IMR-90 (cell line): ENCODE data around the gene OSBPL2. TPM values are rescaled to one million over a fixed set of nuclear protein-coding genes. Genes with fewer than 3 reads are reported as not detected.

ENCODE experiments used
- ATAC-seq: fragments of 200-7000 bp; cut with Tn5 transposase; 2 replicates; pipeline ENCODE4 v1.9.1; 2020; ENCODE audit warnings: low read depth, mild to moderate bottlenecking, moderate library complexity
- BruUV-seq: library from RNA; stranded (reverse); fragments of 400-500 nt; replicated peaks from 2 replicates; lab custom pipeline; 2021; lab: Mats Ljungman, UMichigan
- CTCF ChIA-PET: fragments of 300-600 bp; formaldehyde crosslinking; extraction: SDS; loops from one replicate; lab custom pipeline; 2021; ENCODE audit warnings: antibody characterized with exemption; lab: Yijun Ruan, JAX
- POLR2A ChIA-PET: fragments of 300-600 bp; sonication (Branson Sonifier 250); formaldehyde crosslinking; loops from one replicate; lab custom pipeline; 2022; ENCODE audit warnings: antibody characterized with exemption; ENCODE audit not compliant: unreplicated experiment; lab: Charles Lee
- DNase-seq: peaks from one replicate; pipeline ENCODE4 v3.0.0; 2013
- H2AFZ ChIP-seq: replicated peaks from 2 replicates; pipeline ENCODE3; 2013; ENCODE audit warnings: low read length, mild to moderate bottlenecking; ENCODE audit not compliant: poor library complexity
- H2AK5ac ChIP-seq: 2 replicates; pipeline ENCODE4 v1.6.1; 2013; ENCODE audit warnings: low read depth, low read length, inconsistent platforms
- H2AK9ac ChIP-seq: replicated peaks from 2 replicates; pipeline ENCODE3; 2013; ENCODE audit warnings: mild to moderate bottlenecking, low read depth, low read length, moderate library complexity; ENCODE audit not compliant: poor library complexity
- H2BK120ac ChIP-seq: 2 replicates; pipeline ENCODE4 v1.6.1; 2013; ENCODE audit warnings: low read depth, low read length, inconsistent platforms
- H2BK15ac ChIP-seq: 3 replicates; pipeline ENCODE4 v1.6.1; 2013; ENCODE audit warnings: low read depth, low read length, inconsistent platforms
- H2BK20ac ChIP-seq: 2 replicates; pipeline ENCODE4 v1.6.1; 2013; ENCODE audit warnings: low read depth, mild to moderate bottlenecking, inconsistent platforms, low read length, moderate library complexity
- H2BK5ac ChIP-seq: 2 replicates; pipeline ENCODE4 v1.6.1; 2013; ENCODE audit warnings: mild to moderate bottlenecking, low read depth, low read length, inconsistent platforms; ENCODE audit not compliant: poor library complexity, severe bottlenecking
- H3K14ac ChIP-seq: replicated peaks from 2 replicates; pipeline ENCODE4 v1.6.1; 2013; ENCODE audit warnings: low read depth, low read length, inconsistent platforms
- H3K18ac ChIP-seq: 2 replicates; pipeline ENCODE4 v1.6.1; 2013; ENCODE audit warnings: low read depth, low read length, control low read depth
- H3K23ac ChIP-seq: 2 replicates; pipeline ENCODE4 v1.6.1; 2013; ENCODE audit warnings: low read depth, low read length, inconsistent platforms
- H3K27ac ChIP-seq: 2 replicates; pipeline ENCODE4 v1.5.1; 2013; ENCODE audit warnings: mild to moderate bottlenecking, control low read depth, low read length; ENCODE audit not compliant: insufficient read depth
- H3K27me3 ChIP-seq: 2 replicates; pipeline ENCODE4 v1.6.1; 2013; ENCODE audit warnings: low read length; ENCODE audit not compliant: control insufficient read depth, insufficient read depth
- H3K36me3 ChIP-seq: 2 replicates; pipeline ENCODE4 v1.6.1; 2013; ENCODE audit warnings: low read length, mixed read lengths; ENCODE audit not compliant: control insufficient read depth, insufficient read depth
- H3K4ac ChIP-seq: 2 replicates; pipeline ENCODE4 v1.6.1; 2013; ENCODE audit warnings: low read depth, low read length, inconsistent platforms
- H3K4me1 ChIP-seq: 2 replicates; pipeline ENCODE4 v1.6.1; 2013; ENCODE audit warnings: low read length, mixed read lengths; ENCODE audit not compliant: control insufficient read depth, insufficient read depth
- H3K4me2 ChIP-seq: 2 replicates; pipeline ENCODE4 v1.6.1; 2013; ENCODE audit warnings: low read depth, mild to moderate bottlenecking, control low read depth, low read length, moderate library complexity
- H3K4me3 ChIP-seq: 2 replicates; pipeline ENCODE4 v1.5.1; 2013; ENCODE audit warnings: low read depth, mild to moderate bottlenecking, control low read depth, low read length, moderate library complexity; ENCODE audit not compliant: insufficient read depth
- H3K56ac ChIP-seq: 2 replicates; pipeline ENCODE4 v1.6.1; 2013; ENCODE audit warnings: low read length, inconsistent platforms; ENCODE audit not compliant: insufficient read depth; ENCODE audit errors: extremely low read depth
- H3K79me1 ChIP-seq, 2 experiments: 2 replicates each; pipeline ENCODE4 v1.6.1; 2013; ENCODE audit warnings: low read length in 2 of 2, inconsistent platforms in 1 of 2, low read depth in 1 of 2
- H3K9ac ChIP-seq: 2 replicates; pipeline ENCODE4 v1.6.1; 2013; ENCODE audit warnings: low read depth, low read length, control low read depth
- H3K9me1 ChIP-seq: 2 replicates; pipeline ENCODE4 v1.6.1; 2013; ENCODE audit warnings: low read length, inconsistent platforms; ENCODE audit not compliant: insufficient read depth
- H3K9me3 ChIP-seq: 2 replicates; pipeline ENCODE4 v1.6.1; 2013; ENCODE audit warnings: low read length; ENCODE audit not compliant: control insufficient read depth, insufficient read depth
- H4K20me1 ChIP-seq: 2 replicates; pipeline ENCODE4 v1.6.1; 2013; ENCODE audit warnings: low read length, inconsistent platforms; ENCODE audit not compliant: insufficient read depth
- H4K5ac ChIP-seq: 2 replicates; pipeline ENCODE4 v1.6.1; 2013; ENCODE audit warnings: mild to moderate bottlenecking, low read depth, low read length, control low read depth
- H4K8ac ChIP-seq, 2 experiments: 2 replicates each; pipeline ENCODE4 v1.6.1; 2013; ENCODE audit warnings: low read depth in 2 of 2, low read length in 2 of 2, control low read depth in 1 of 2, inconsistent platforms in 1 of 2
- H4K91ac ChIP-seq: 2 replicates; pipeline ENCODE4 v1.6.1; 2013; ENCODE audit warnings: low read depth, low read length, inconsistent platforms; ENCODE audit not compliant: insufficient read depth
- BHLHE40 ChIP-seq: fragments of 150-350 bp; IDR thresholded peaks from 2 replicates; pipeline ENCODE4 v1.6.1; 2016; ENCODE audit warnings: mild to moderate bottlenecking, low read depth, low read length
- CEBPB ChIP-seq: IDR thresholded peaks from 2 replicates; pipeline ENCODE4 v1.6.1; 2012; ENCODE audit warnings: low read depth, low read length, improper control_type of control experiment
- CHD1 ChIP-seq: IDR thresholded peaks from 2 replicates; pipeline ENCODE4 v1.6.1; 2012; ENCODE audit warnings: low read depth, low read length, improper control_type of control experiment
- CTCF ChIP-seq: conservative IDR thresholded peaks from 2 replicates; pipeline ENCODE4 v1.5.1; 2012; ENCODE audit warnings: mild to moderate bottlenecking, low read depth, low read length, improper control_type of control experiment
- FOS ChIP-seq: fragments of 150-350 bp; IDR thresholded peaks from 2 replicates; pipeline ENCODE4 v1.6.1; 2016; ENCODE audit warnings: low read depth, low read length
- MAFK ChIP-seq: IDR thresholded peaks from 2 replicates; pipeline ENCODE4 v1.6.1; 2012; ENCODE audit warnings: low read depth, low read length, improper control_type of control experiment
- MAZ ChIP-seq: IDR thresholded peaks from 2 replicates; pipeline ENCODE4 v1.6.1; 2012; ENCODE audit warnings: low read depth, mild to moderate bottlenecking, low read length, improper control_type of control experiment, moderate library complexity, borderline replicate concordance
- MXI1 ChIP-seq: IDR thresholded peaks from 2 replicates; pipeline ENCODE4 v1.6.1; 2012; ENCODE audit warnings: low read depth, mild to moderate bottlenecking, low read length, moderate library complexity, borderline replicate concordance
- NFE2L2 ChIP-seq: fragments of 150-350 bp; IDR thresholded peaks from 2 replicates; pipeline ENCODE4 v1.6.1; 2016; ENCODE audit warnings: low read depth, mild to moderate bottlenecking, low read length
- POLR2A ChIP-seq: IDR thresholded peaks from 2 replicates; pipeline ENCODE4 v1.6.1; 2012; ENCODE audit warnings: mild to moderate bottlenecking, low read depth, low read length
- RAD21 ChIP-seq: IDR thresholded peaks from 2 replicates; pipeline ENCODE4 v1.6.1; 2012; ENCODE audit warnings: low read length, improper control_type of control experiment
- RCOR1 ChIP-seq: IDR thresholded peaks from 2 replicates; pipeline ENCODE4 v1.6.1; 2012; ENCODE audit warnings: mild to moderate bottlenecking, low read length, improper control_type of control experiment; ENCODE audit not compliant: insufficient replicate concordance
- RFX5 ChIP-seq: IDR thresholded peaks from 2 replicates; pipeline ENCODE4 v1.8.0; 2012; ENCODE audit warnings: low read depth, mild to moderate bottlenecking, low read length, moderate library complexity
- SMC3 ChIP-seq: fragments of 150-350 bp; IDR thresholded peaks from 2 replicates; pipeline ENCODE4 v1.6.1; 2016; ENCODE audit warnings: low read depth, mild to moderate bottlenecking, antibody characterized with exemption, low read length, moderate library complexity
- USF2 ChIP-seq: fragments of 150-350 bp; IDR thresholded peaks from 2 replicates; pipeline ENCODE4 v1.6.1; 2017; ENCODE audit warnings: mild to moderate bottlenecking, antibody characterized with exemption, low read length, low read depth
- WGBS, 2 experiments: methylation state at CpG; one replicate each; pipeline versions ENCODE4 v1.1.5 to v1.1.7; 2013; ENCODE audit warnings: missing lambda C conversion rate in 2 of 2; ENCODE audit not compliant: insufficient read length in 1 of 2; ENCODE audit errors: extremely low coverage in 2 of 2; 5-methylcytosine and 5-hydroxymethylcytosine counted together
- dilution Hi-C: fragments of 300-500 bp; cut with HindIII; formaldehyde crosslinking; loops from one replicate; pipeline ENCODE4 v1.14.3; 2018; ENCODE audit warnings: low sequenced_read_pairs; ENCODE audit not compliant: unreplicated experiment
- in situ Hi-C: fragments of 300-500 bp; cut with MboI; formaldehyde crosslinking; loops from 3 replicates; pipeline ENCODE4 v1.14.3; 2019; ENCODE audit warnings: low sequenced_read_pairs, inconsistent platforms, mixed read lengths
- intact Hi-C: fragments of 100-400 bp; cut with micrococcal nuclease; formaldehyde crosslinking; loops from 2 replicates; pipeline ENCODE4 v1.10.0; 2022
- polyA plus RNA-seq, 3 experiments: library from polyadenylated mRNA; depleted of rRNA; stranded (reverse); fragments of >200 nt; gene quantifications; 2 replicates each; pipeline ENCODE4 v1.2.3, GENCODE V29; 2012; ENCODE audit warnings: low replicate concordance in 1 of 3
- total RNA-seq: library from RNA; depleted of rRNA; stranded (reverse); fragments of >200 nt; gene quantifications from 2 replicates; pipeline ENCODE4 v1.2.3, GENCODE V29; 2012
- TF ChIP-seq, protein P1 (sequence below): fragments of 150-350 bp; IDR thresholded peaks from 2 replicates; pipeline ENCODE4 v1.6.1; 2016; ENCODE audit warnings: low read depth, mild to moderate bottlenecking, low read length, moderate library complexity, borderline replicate concordance

Gene OSBPL2
- total and polyA plus RNA-seq, 2 of the 4 experiments (the other 2 are of a cell fraction): 19.3 to 27.6 TPM

DNA sequence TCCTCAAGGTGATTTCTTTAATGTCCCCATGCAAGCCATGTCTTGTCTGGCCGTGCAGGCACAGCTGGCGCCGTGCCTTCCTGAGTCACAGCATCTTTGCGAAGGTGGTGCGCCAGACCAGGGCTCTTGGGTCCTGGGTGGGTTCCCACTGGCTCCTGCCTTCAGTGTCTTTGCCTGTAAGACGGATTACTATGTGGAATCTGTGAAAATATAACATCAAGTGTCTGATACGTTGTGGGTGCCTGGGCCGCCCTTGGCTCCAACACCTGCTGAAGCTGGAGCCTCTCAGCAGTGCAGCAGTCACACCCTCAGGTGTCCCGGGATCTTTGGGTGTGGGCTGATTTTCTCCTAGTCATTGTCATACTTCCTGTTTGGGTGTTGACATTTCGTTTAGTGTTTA is 3.2 kb downstream of the OSBPL2 start:
- ATAC-seq: no peak
- H3K27me3 ChIP-seq: no peaks in the 10 kb centered on the region; the same call in 1 of the 2 replicates
- no peak overlapping the region for H4K8ac ChIP-seq
- no peak overlapping the region for H2BK15ac ChIP-seq
- H3K4ac ChIP-seq: no peak overlapping the region
- no peak overlapping the region for H3K56ac ChIP-seq
- no peak overlapping the region for H2BK5ac ChIP-seq
- H2AK5ac ChIP-seq: no peak overlapping the region
- TF ChIP-seq CHD1: no peak
- TF ChIP-seq FOS: no peak
- TF ChIP-seq POLR2A: no peak
- no peak for TF ChIP-seq MAFK
- TF ChIP-seq NFE2L2: no peak
- TF ChIP-seq, protein P1, sequence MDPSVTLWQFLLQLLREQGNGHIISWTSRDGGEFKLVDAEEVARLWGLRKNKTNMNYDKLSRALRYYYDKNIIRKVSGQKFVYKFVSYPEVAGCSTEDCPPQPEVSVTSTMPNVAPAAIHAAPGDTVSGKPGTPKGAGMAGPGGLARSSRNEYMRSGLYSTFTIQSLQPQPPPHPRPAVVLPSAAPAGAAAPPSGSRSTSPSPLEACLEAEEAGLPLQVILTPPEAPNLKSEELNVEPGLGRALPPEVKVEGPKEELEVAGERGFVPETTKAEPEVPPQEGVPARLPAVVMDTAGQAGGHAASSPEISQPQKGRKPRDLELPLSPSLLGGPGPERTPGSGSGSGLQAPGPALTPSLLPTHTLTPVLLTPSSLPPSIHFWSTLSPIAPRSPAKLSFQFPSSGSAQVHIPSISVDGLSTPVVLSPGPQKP: no peak
- TF ChIP-seq CTCF: no peak
- no peak for TF ChIP-seq RCOR1
- no peak for TF ChIP-seq RAD21
- TF ChIP-seq BHLHE40: no peak
- TF ChIP-seq USF2: no peak
- no peak for TF ChIP-seq SMC3
- TF ChIP-seq MAZ: no peak
- no peak for TF ChIP-seq RFX5
- no peak for TF ChIP-seq CEBPB
- TF ChIP-seq MXI1: no peak
- peaks cover 21 to 71% of the 10 kb centered on the region in 2 experiments for H3K79me1 ChIP-seq
- H2BK20ac ChIP-seq: no peak overlapping the region
- no peak overlapping the region for H3K4me3 ChIP-seq
- H3K23ac ChIP-seq: no peak overlapping the region
- no peaks in the 10 kb centered on the region for H3K9me3 ChIP-seq
- no TSS peak for BruUV-seq
- in situ Hi-C loops: no loop called here
- 94% methylated on average over 5 of the region's 10 CpGs; no CpG with 5 or more reads in 1 of the 2 experiments for WGBS, 2 experiments
- intact Hi-C loops: no loop called here
- peaks cover 4% of the 10 kb centered on the region for H3K4me1 ChIP-seq
- H3K14ac ChIP-seq: no peak overlapping the region
- ChIA-PET POLR2A (no interaction called here), CTCF (interaction anchor here (0.6 kb wide), 1 partner anchor 232 kb away, joined by 3 read pairs; no protein-coding TSS in a partner anchor)
- H3K4me2 ChIP-seq: no peak overlapping the region
- no peak overlapping the region for H4K5ac ChIP-seq
- H3K36me3 ChIP-seq: peaks cover 21% of the 10 kb centered on the region; the same call in 1 of the 2 replicates
- H3K9me1 ChIP-seq: peaks cover 5% of the 10 kb centered on the region
- H2AFZ ChIP-seq: no peak overlapping the region
- H2BK120ac ChIP-seq: no peak overlapping the region
- dilution Hi-C loops: no loop called here
- no peak for DNase-seq
- H3K9ac ChIP-seq: no peak overlapping the region
- H2AK9ac ChIP-seq: no peak overlapping the region
- H3K18ac ChIP-seq: no peak overlapping the region
- H4K91ac ChIP-seq: no peak overlapping the region
- peaks cover 69% of the 10 kb centered on the region for H4K20me1 ChIP-seq
- H3K27ac ChIP-seq: no peak overlapping the region
